A172 (cell line): Measurements from ENCODE around the gene FAAP20. TPM values are rescaled to one million over a fixed set of nuclear protein-coding genes. Genes with fewer than 3 reads are reported as not detected.

Experiments
- DNase-seq: peaks from one replicate; pipeline ENCODE4 v3.0.0-alpha.2; 2015; ENCODE audit warnings: low spot score
- total RNA-seq: library from RNA; depleted of rRNA; stranded (reverse); fragments of >200 nt; shearing (Covaris generic); gene quantifications from 2 replicates; pipeline ENCODE4 v1.2.3, GENCODE V29; 2014

The FAAP20 gene
- total RNA-seq, 1 experiment from 2014 or later, result 18.6 TPM

GRCh38 chr1:2195785-2196184 lies 1.2 kb upstream of the FAAP20 start:
- no peak for DNase-seq

DNA sequence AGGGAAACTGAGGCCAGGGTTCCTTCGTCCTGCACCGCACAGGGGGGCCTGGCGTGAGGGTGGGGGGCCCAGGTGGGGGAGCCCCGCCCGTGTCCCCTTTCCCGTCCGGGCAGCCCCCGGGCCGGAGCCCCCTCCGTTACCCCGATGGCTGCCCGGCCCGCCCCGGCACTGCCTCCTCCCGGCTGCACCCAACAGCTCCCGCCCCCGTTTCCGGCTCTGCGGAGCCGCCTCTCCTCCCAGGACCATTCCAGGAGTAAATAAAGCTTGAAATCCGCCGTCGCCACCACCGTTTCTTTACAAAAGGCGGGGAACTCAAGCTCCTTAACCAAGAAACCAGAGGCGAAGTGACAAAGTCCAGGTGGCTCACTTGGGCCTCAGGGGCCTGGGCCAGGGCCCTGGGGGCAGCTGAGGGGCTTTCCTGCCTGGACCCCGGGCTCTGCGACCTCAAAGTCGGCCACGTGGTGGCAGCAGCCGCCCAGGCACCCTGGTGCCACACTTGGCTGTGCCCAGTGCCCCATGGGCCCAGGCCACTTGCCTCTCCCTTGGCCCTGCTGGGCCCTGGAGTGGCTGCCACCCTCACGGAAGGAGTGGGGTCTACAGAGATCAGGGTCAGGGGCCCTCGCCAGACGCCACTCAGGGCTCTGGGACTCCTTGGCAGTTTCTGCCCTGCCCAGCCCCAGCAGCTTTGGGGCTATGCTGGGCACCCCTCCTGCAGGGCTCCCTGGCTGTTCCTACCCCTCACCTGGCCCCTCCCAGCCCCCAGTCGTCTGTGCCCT lies 514 bp upstream of the FAAP20 start:
- peak; percentile 60 for DNase-seq

DNA sequence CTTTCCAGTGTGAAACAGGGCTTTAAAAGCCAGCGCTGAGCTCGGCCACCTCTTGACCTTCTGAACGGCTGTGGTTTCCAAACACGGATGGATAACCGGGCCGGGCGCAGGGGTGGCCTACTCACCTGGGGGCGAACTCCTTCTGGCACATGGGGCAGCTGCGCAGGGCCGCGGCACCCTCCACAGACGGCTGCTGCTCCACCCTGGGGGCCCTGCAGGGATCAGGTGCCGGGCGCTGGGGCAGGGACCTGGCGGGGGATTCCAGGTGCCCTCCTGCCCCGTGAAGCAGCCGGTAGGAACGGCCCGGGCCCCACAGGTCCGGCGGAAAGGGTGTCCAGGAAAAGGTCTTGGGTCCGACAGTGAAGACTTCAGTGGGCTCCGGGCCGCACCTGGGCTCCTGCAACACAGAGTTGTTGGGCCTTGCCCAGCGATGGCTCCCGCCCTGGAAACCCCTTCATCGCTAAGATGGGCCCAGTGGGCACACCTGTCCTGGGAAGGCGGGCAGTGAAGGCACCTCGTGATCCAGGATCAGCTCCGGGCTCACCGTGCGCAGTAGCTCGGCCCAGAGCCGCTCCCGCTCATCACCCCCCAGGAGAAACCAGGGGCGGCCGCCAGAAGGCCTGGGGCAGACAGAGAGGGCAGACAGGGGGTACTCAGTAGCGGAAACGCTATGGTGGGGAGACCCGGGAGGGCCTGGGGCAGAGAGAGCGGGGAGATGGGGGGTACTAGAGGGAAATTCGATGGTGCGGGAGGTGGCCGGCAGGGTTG lies 874 bp downstream of the FAAP20 start:
- DNase-seq, result no peak

GRCh38 chr1:2192031-2192995 lies 2.3 kb downstream of the FAAP20 start:
- DNase-seq, result no peak

DNA sequence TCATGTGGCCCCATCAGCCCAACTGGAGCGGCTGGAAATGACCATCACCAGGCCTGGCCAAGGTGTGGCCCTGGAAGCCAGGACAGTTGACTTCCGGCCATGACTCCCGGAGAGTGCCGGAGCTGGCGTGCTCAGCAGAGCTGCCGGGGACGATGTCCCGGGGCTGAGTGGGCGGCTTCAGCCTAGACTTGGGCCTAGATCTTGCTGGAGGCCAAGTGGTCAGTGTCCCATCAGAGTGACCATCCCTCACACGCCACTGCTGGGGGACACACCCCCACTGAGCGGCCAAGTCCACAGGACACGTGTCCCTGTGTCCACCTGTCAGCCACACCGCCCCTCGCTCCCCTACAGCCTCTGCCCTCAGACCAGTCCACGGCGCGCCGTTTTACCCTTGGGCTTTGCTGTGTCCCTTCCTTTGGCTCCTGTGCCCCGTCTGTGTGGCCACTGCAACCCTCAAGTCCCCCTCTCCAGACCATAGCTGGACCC lies 4.0 kb downstream of the FAAP20 start:
- no peak for DNase-seq

DNA sequence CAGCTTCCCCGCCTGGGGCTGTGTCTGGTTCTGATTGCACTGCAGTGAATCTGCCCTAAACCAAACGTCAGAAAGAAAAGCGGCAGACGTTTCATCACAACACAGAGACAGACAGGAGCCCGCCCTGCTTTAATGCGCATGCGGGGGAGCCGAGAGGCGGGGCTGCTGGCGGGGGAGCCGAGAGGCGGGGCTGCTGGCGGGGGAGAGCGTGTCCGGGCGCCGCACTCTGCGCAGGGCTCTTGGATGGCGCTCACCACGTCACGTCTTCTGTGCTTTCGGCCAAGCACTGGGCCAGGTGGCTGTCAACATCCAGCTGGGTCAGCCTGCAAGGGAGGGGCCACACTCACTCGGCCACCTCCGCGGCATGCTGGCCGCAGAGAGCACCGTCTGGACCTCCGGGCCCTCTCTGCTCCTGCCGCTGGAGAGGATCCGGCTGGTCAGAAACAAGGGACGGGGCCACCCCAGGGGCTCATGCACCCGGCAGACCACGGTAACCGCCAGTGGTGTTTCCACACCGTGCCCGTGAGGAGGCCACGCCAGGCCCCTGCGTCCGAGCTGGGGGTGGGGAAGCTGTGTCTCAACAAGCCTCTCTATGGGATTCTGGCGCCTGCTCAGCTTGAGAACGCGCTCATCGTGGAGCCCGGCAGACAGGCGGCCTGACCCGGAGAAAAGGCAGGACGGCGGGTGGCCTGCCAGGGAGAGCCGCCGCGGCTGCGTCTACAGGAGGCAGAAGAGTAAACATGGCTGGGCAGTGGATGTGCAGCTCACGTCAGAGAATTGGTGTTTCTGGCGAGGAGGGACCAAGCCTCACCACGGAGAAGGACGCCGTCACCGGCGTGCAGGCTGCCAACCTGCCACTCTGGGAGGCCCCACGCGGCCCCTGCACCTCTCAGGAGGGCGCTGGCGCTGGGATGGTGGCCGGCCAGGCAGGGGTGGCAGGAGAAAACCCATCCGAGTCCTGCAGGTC lies 4.8 kb downstream of the FAAP20 start:
- peak; percentile 85 for DNase-seq

GRCh38 chr1:2188336-2188735 lies 6.2 kb downstream of the FAAP20 start:
- DNase-seq, result no peak

- no peak for DNase-seq
Observed at GRCh38 chr1:2187619-2188018, 7.0 kb downstream of the FAAP20 start.

DNA sequence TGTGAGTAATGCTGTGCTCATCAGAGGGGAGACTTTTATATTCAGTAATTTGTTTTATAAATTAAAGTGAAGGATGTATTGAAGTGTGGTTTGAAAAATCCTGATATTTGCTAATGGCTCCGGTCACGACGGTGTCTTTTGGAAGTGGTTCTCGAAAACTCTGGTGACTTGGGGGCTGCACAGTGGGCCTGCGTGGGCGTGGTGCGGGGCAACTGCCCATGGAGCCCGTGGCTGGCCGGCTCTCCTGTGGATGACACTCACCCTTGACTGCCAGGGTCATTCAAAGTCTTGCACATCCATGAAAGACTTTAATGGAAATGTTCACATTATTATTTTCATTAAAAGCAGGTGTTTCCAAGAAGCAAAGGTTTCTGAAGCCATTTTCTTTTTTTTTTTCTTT lies 7.7 kb downstream of the FAAP20 start:
- no peak for DNase-seq

DNA sequence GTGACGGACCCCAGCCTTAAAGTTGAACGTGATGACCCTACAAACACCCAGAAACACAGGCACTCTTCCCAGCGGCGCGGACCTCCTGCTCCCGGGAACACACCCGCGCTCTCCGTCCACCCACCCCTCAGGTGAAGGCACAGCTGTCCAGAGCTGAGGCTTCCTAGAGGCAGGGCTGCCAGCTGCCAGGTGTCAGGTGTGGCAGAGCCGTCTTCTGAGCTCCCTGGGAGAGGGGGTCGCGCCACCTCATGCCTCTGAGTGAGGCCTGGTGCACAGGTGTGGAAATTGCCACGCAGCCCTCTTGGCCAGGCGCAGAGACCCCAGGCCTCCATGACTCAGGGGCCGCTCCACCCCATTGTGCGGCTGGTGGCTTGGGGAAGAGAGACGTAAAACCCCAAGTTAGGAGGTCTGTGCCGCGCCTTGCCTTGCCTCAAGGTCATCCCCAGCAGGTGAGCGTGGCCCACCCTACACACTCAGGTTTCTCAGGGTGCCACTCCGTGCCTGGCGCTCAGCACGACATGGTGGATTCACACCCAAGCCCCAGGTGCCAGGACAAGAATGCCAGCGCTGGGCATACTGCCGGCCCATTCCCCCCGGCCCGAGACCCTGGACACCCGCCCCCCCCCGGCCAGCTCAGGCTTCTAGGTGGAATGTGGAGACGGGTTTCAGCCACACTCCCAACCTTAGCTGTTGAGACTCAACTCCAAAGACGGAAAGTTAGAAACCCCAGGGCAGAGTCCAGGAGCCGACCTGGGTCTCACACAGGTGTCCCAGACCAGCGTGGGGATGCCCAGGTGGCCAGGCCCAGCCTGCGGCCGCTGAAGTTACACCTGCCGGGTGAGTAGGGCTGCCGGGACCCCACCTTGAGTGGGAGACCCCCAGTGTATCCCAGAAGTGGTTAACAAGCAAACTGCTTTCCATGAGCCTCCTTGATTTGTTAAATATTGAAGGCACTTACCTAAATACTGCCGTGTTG lies 8.4 kb downstream of the FAAP20 start:
- no peak for DNase-seq

- DNase-seq, result no peak
Observed at GRCh38 chr1:2184934-2185333, 9.6 kb downstream of the FAAP20 start.

GRCh38 chr1:2184531-2184930 lies 10.0 kb downstream of the FAAP20 start:
- no peak for DNase-seq

GRCh38 chr1:2183937-2184334 lies 10.6 kb downstream of the FAAP20 start:
- no peak for DNase-seq

GRCh38 chr1:2182376-2182775 lies 12.2 kb downstream of the FAAP20 start:
- DNase-seq, result no peak

DNA sequence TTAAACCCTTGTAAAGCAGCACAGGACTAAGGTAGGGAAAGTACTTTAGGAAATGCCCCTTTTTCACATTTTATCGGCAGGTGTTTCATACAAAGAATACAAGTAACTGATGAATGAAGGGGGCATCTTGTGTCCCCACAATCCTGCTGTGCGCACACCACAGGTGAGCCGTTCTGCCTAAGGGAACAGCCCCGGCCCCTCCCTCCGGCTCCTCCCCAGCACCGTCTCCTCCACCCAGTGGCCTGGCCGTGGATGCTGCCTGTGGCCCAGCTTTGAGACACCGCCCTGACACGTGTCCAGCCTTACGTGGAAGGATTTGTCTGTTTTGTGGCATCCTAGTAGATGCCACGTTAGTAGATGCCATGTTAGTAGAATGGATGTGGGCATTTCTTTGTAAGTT lies 12.8 kb downstream of the FAAP20 start:
- no peak for DNase-seq

- DNase-seq, result no peak
Observed at GRCh38 chr1:2181271-2181670, 13.3 kb downstream of the FAAP20 start.

DNA sequence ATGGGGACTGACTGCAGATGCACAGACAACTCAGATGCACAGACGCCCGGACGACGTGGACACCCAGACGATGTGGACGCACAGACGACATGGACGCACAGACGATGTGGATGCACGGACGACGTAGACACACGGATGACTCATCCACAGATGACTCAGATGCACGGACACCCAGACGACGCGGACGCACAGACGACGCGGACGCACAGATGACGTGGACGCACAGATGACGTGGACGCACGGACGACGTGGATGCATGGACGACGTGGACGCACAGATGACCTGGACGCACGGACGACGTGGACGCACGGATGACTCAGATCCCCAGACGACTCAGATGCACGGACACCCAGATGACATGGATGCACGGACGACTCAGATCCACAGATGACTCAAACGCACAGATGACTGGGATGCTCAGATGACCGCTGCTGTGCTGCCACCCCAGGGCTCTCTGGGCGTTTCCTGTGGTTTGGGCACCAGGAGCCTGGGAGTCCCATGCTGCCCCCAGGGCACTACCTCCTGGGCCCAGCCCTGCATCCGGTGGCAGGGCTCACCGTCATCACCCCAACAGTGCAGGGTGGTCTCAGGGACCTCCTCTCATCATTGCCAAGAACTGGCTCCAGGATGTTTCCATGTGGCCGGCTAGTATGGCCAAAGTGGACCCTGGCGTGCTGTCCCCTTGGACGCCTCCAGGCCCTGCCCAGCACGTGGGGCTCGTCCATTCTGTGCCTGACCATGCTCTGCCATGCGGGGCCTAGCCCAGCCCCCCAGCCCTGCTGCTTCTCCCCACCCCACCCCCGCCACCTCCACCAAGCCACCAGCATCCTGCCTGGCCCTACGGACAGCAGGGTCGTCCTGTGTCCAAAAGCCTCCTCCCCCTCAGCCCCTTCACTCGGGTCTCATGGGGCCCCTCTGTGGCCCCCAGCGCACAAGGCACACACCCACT lies 14.0 kb downstream of the FAAP20 start:
- DNase-seq, result peak; percentile 59

- DNase-seq, result no peak
Observed at GRCh38 chr1:2179283-2180013, 15.1 kb downstream of the FAAP20 start.
